Esophagus squamous epithelium (tissue), 4 donors: Measurements from ENCODE around the gene SLC25A33.

Experiments used
- POLR2A ChIP-seq, 4 donors: fragments of 450-650 bp; IDR thresholded peaks; one replicate each; pipeline ENCODE4 v1.6.1; 2017; ENCODE audit warnings: antibody characterized with exemption in 4 of 4, mild to moderate bottlenecking in 4 of 4, moderate library complexity in 3 of 4
- TF ChIP-seq, protein P1 (sequence below), 6 experiments: fragments of 450-650 bp in 4 of 6; fragments of 200-600 bp in 2 of 6; sonication (generic) in 2 of 6; IDR thresholded peaks; one replicate each; pipeline ENCODE4 v1.5.1; 2016 to 2019; ENCODE audit warnings: antibody characterized with exemption in 6 of 6, mild to moderate bottlenecking in 4 of 6, moderate library complexity in 4 of 6

DNA sequence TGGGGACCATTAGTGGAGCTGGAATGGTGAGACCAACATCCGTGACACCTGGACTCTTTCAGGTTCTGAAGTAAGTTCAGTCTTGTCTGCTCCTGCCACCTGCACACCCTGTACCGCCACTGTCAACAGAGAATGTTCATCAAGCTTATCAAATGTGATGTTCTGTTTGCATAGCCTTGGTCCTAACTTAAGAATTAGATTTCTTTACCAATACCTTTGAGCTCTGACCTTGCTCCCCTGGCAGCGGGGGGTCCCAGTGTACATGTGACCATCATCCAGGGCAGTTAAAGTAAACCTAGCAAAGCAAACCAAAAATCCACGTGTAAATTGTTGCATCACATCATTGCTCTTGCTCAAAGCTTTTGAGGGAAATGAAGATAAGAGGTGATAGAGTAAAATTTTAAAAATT, 14.5 kb downstream of the SLC25A33 start:
- TF ChIP-seq, protein P1, sequence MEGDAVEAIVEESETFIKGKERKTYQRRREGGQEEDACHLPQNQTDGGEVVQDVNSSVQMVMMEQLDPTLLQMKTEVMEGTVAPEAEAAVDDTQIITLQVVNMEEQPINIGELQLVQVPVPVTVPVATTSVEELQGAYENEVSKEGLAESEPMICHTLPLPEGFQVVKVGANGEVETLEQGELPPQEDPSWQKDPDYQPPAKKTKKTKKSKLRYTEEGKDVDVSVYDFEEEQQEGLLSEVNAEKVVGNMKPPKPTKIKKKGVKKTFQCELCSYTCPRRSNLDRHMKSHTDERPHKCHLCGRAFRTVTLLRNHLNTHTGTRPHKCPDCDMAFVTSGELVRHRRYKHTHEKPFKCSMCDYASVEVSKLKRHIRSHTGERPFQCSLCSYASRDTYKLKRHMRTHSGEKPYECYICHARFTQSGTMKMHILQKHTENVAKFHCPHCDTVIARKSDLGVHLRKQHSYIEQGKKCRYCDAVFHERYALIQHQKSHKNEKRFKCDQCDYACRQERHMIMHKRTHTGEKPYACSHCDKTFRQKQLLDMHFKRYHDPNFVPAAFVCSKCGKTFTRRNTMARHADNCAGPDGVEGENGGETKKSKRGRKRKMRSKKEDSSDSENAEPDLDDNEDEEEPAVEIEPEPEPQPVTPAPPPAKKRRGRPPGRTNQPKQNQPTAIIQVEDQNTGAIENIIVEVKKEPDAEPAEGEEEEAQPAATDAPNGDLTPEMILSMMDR (IDR thresholded peaks at IDR 0.05), result no peak
- no peak for TF ChIP-seq POLR2A (IDR thresholded peaks at IDR 0.05)
